ENCODE measurements around the gene NDE1.

The NDE1 gene

GRCh38 chr16:15739464-15739863 is 89.4 kb downstream of the NDE1 start:
- no peak for DNase-seq (ENCODE audit: low read depth)

- no peak for DNase-seq (ENCODE audit: low read depth)
These were observed 89.9 kb downstream of the NDE1 start for GRCh38 chr16:15739950-15740349.

- no peak for DNase-seq (ENCODE audit: low read depth)
These were observed 91.3 kb downstream of the NDE1 start for GRCh38 chr16:15741207-15741871.

GRCh38 chr16:15742716-15743115 is 92.7 kb downstream of the NDE1 start:
- DNase-seq (ENCODE audit: low read depth), result no peak

- no peak for DNase-seq (ENCODE audit: low read depth)
These were observed 93.6 kb downstream of the NDE1 start for GRCh38 chr16:15743657-15744056.

GRCh38 chr16:15746332-15746731 is 96.3 kb downstream of the NDE1 start:
- DNase-seq (ENCODE audit: low read depth), result no peak

GRCh38 chr16:15747937-15748336 is 97.9 kb downstream of the NDE1 start:
- no peak for DNase-seq (ENCODE audit: low read depth)

- DNase-seq (ENCODE audit: low read depth), result no peak
These were observed 98.6 kb downstream of the NDE1 start for GRCh38 chr16:15748654-15749053.

GRCh38 chr16:15749371-15749770 is 99.3 kb downstream of the NDE1 start:
- no peak for DNase-seq (ENCODE audit: low read depth)

- no peak for DNase-seq (ENCODE audit: low read depth)
These were observed 99.9 kb downstream of the NDE1 start for GRCh38 chr16:15749985-15750384.

- DNase-seq (ENCODE audit: low read depth), result no peak
These were observed 101.9 kb downstream of the NDE1 start for GRCh38 chr16:15751940-15752339.

GRCh38 chr16:15752717-15753488 is 102.9 kb downstream of the NDE1 start:
- no peak for DNase-seq (ENCODE audit: low read depth)

GRCh38 chr16:15754821-15755534 is 104.9 kb downstream of the NDE1 start:
- DNase-seq (ENCODE audit: low read depth), result no peak

- DNase-seq (ENCODE audit: low read depth), result no peak
These were observed 107.0 kb downstream of the NDE1 start for GRCh38 chr16:15757077-15757386.

- no peak for DNase-seq (ENCODE audit: low read depth)
These were observed 107.7 kb downstream of the NDE1 start for GRCh38 chr16:15757630-15758251.

- DNase-seq (ENCODE audit: low read depth), result no peak
These were observed 109.0 kb downstream of the NDE1 start for GRCh38 chr16:15759070-15759469.

GRCh38 chr16:15760129-15760528 is 110.1 kb downstream of the NDE1 start:
- DNase-seq (ENCODE audit: low read depth), result no peak

GRCh38 chr16:15764112-15764511 is 114.1 kb downstream of the NDE1 start:
- DNase-seq (ENCODE audit: low read depth), result no peak

- no peak for DNase-seq (ENCODE audit: low read depth)
These were observed 115.1 kb downstream of the NDE1 start for GRCh38 chr16:15765116-15765515.

GRCh38 chr16:15765880-15766279 is 115.8 kb downstream of the NDE1 start:
- no peak for DNase-seq (ENCODE audit: low read depth)

- DNase-seq (ENCODE audit: low read depth), result no peak
These were observed 116.9 kb downstream of the NDE1 start for GRCh38 chr16:15766918-15767317.

GRCh38 chr16:15768201-15768600 is 118.2 kb downstream of the NDE1 start:
- no peak for DNase-seq (ENCODE audit: low read depth)

- DNase-seq (ENCODE audit: low read depth), result no peak
These were observed 119.2 kb downstream of the NDE1 start for GRCh38 chr16:15769239-15769638.
